K562 (cell line): ENCODE results near the gene LDAH. TPM values are rescaled to one million over a fixed set of nuclear protein-coding genes. Genes with fewer than 3 reads are reported as not detected.

Experiments used
- E4F1 ChIP-seq: fragments of 250-450 bp; sonication (Bioruptor Pico); IDR thresholded peaks from 2 replicates; pipeline ENCODE4 v1.5.0; 2021; ENCODE audit warnings: mild to moderate bottlenecking, borderline replicate concordance
- LARP7 ChIP-seq: fragments of 450-650 bp; IDR thresholded peaks from 2 replicates; pipeline ENCODE4 v1.6.1; 2016
- SMAD4 ChIP-seq: fragments of 250-450 bp; sonication (Bioruptor Pico); conservative IDR thresholded peaks from 2 replicates; pipeline ENCODE4 v1.8.0; 2021; ENCODE audit warnings: inconsistent platforms, mild to moderate bottlenecking, moderate library complexity
- polyA plus RNA-seq, 8 experiments: library from polyadenylated mRNA; depleted of rRNA in 4 of 8; stranded (reverse) in 5 of 8; unstranded in 3 of 8; fragments of >200 nt; fragmentation: Nextera tagmentation in 2 of 8; fragmentation: Illumina TruSeq in 1 of 8; extraction: Ambion mirVana in 2 of 8; extraction: Trizol in 1 of 8; gene quantifications; 2 replicates each; pipeline versions ENCODE4 v1.2.1 to v1.2.3, GENCODE V29; 2011 to 2014; ENCODE audit warnings: inconsistent platforms in 1 of 8, missing spikeins in 1 of 8
- total RNA-seq, 7 experiments: library from RNA; depleted of rRNA in 6 of 7; stranded (reverse); fragments of >200 nt in 6 of 7; fragmentation: Illumina TruSeq in 2 of 7; extraction: Trizol in 2 of 7; gene quantifications; 2 replicates each; pipeline versions ENCODE4 v1.2.1 to v1.2.3, GENCODE V29; 2011 to 2021; ENCODE audit warnings: low replicate concordance in 1 of 7
- TF ChIP-seq, protein P1 (sequence below): sonication (generic); formaldehyde crosslinking; IDR thresholded peaks from 2 replicates; pipeline ENCODE4 v1.8.0; 2022; ENCODE audit warnings: missing genetic modification reagents, mild to moderate bottlenecking, borderline replicate concordance

Gene LDAH
- total and polyA plus RNA-seq, 9 of the 15 experiments (the other 6 are each of a cell fraction or from before 2014, with no cell fraction given) = 22.3 to 60.1 (median 40.0) TPM

GRCh38 chr2:20668451-20668850 lies 154.4 kb downstream of the LDAH start (continued):
- TF ChIP-seq, protein P1, sequence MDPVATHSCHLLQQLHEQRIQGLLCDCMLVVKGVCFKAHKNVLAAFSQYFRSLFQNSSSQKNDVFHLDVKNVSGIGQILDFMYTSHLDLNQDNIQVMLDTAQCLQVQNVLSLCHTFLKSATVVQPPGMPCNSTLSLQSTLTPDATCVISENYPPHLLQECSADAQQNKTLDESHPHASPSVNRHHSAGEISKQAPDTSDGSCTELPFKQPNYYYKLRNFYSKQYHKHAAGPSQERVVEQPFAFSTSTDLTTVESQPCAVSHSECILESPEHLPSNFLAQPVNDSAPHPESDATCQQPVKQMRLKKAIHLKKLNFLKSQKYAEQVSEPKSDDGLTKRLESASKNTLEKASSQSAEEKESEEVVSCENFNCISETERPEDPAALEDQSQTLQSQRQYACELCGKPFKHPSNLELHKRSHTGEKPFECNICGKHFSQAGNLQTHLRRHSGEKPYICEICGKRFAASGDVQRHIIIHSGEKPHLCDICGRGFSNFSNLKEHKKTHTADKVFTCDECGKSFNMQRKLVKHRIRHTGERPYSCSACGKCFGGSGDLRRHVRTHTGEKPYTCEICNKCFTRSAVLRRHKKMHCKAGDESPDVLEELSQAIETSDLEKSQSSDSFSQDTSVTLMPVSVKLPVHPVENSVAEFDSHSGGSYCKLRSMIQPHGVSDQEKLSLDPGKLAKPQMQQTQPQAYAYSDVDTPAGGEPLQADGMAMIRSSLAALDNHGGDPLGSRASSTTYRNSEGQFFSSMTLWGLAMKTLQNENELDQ (CRISPR knock-in tag) = no peak
- TF ChIP-seq SMAD4 (CRISPR knock-in tag) (no peak), LARP7 (no peak), E4F1 (CRISPR knock-in tag) (no peak)
